ENCODE data around the gene IGSF21. TPM values are rescaled to one million over a fixed set of nuclear protein-coding genes. Genes with fewer than 3 reads are reported as not detected.

IGSF21 gene
- total and polyA plus RNA-seq, 2 of the 8 experiments (the other 6 are each of a cell fraction or from before 2014, with no cell fraction given): 22.5 to 28.5 TPM

DNA sequence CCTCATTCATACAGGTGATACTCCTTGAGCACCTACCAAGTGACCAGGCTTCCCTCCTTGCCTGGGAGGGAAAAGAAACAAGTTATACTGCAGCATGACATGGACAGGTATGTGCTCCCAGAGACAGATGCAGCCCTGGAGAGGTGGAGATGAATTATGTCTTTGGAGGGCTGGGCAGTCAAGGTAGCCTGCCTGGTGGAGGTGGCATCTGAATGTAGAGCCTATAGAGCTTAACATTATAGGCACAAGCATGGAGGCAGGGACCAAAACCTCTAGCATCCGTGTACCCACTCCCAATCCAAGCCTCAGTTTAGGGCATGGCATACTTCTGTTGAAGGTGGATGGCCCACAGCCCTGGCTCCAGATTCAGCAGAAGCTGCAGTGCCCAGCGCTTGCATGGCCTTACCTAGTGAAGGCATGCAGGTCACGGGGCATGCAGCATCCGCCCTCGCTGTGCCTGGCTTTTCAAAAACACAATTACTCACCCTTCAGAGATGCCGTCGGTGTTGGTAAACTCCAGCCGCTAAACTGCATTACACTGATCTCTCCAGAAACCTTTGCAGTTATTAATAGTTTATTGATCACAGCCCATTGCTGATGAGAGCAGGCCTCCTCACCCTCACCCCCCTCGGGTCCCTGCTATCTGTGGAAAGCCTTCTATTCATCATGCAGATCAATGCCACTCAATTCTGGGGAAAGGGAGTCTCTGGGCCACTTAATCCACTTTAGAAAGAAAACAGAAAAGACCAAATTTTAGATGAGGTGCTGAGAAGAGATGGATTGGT lies 222.1 kb downstream of the IGSF21 start:
- H3K14ac ChIP-seq (ENCODE audit: insufficient read length): no peak overlapping the region
- no peak overlapping the region for H4K91ac ChIP-seq (replicated peaks; ENCODE audit: insufficient read length, low read length)
- H2BK15ac ChIP-seq (ENCODE audit: low read length): no peak overlapping the region
- H2BK5ac ChIP-seq (ENCODE audit: low read depth, low read length): no peak overlapping the region
- no peak for FAIRE-seq
- no peak overlapping the region for H3K4ac ChIP-seq (replicated peaks; ENCODE audit: insufficient read length, low read depth, low read length)
- no peaks in the 10 kb centered on the region for H3K36me3 ChIP-seq (ENCODE audit: control insufficient read depth in 2 of 4, insufficient read depth in 4 of 4, low read length in 3 of 4)
- DNase-seq (ENCODE audit: low read depth in 1 of 2, low spot score in 2 of 2): no peak
- no peaks in the 10 kb centered on the region; a peak in 1 of 7 replicates for H3K27me3 ChIP-seq (replicated peaks in 1 of 4; ENCODE audit: control insufficient read depth in 3 of 4, extremely low read depth in 1 of 4, insufficient read depth in 3 of 4, low read length in 3 of 4)
- no peaks in the 10 kb centered on the region for H3K23me2 ChIP-seq (ENCODE audit: low read depth, low read length)
- no peak overlapping the region for H3K23ac ChIP-seq (ENCODE audit: insufficient read length)
- no peaks in the 10 kb centered on the region for H3K79me1 ChIP-seq (ENCODE audit: low read depth, low read length)
- WGBS, 2 experiments (ENCODE audit: extremely low coverage in 1 of 2, insufficient coverage in 1 of 2, insufficient read length in 1 of 2, insufficient replicate concordance in 2 of 2, low coverage in 1 of 2, low lambda C conversion rate in 2 of 2, missing lambda C conversion rate in 1 of 2): 91% methylated on average over 9 of the region's 9 CpGs; no CpG with 5 or more reads in 1 of the 2 experiments
- POLR2A ChIA-PET (ENCODE audit: partially characterized antibody): no interaction called here
- H2BK120ac ChIP-seq (replicated peaks; ENCODE audit: low read depth, low read length): no peak overlapping the region
- H3K4me1 ChIP-seq (replicated peaks in 1 of 4; ENCODE audit: control insufficient read depth in 3 of 4, insufficient read depth in 4 of 4, low read length in 3 of 4): peaks cover 0 to 10% (median 6%) of the 10 kb centered on the region in 4 experiments; a peak in 5 of 7 replicates
- CTCF ChIA-PET (ENCODE audit: partially characterized antibody): interaction anchor here (0.9 to 1.8 kb wide), 6 partner anchors 15 to 246 kb away, joined by 3 to 5 read pairs (median 4); no protein-coding TSS in a partner anchor
- no peak overlapping the region for H3K56ac ChIP-seq (replicated peaks; ENCODE audit: insufficient read length, low read depth, low read length)
- H3K9ac ChIP-seq (replicated peaks in 1 of 4; ENCODE audit: extremely low read depth in 1 of 4, low read depth in 3 of 4, low read length in 3 of 4): no peak overlapping the region
- TF ChIP-seq, protein P1, sequence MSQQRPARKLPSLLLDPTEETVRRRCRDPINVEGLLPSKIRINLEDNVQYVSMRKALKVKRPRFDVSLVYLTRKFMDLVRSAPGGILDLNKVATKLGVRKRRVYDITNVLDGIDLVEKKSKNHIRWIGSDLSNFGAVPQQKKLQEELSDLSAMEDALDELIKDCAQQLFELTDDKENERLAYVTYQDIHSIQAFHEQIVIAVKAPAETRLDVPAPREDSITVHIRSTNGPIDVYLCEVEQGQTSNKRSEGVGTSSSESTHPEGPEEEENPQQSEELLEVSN (IDR thresholded peaks at IDR 0.05): no peak
- no peak for TF ChIP-seq HDAC6 (IDR thresholded peaks at IDR 0.05; ENCODE audit: low read depth, low read length)
- TF ChIP-seq ZNF274 (IDR thresholded peaks at IDR 0.05; ENCODE audit: borderline replicate concordance, extremely low read depth, low read length): no peak
- no peak for TF ChIP-seq RFX5 (IDR thresholded peaks at IDR 0.05; ENCODE audit: borderline replicate concordance, low read depth, low read length)
- TF ChIP-seq CHD1 (IDR thresholded peaks at IDR 0.05; ENCODE audit: low read depth, low read length): no peak
- no peak for TF ChIP-seq CHD2 (IDR thresholded peaks at IDR 0.05; ENCODE audit: low read length)
- no peak for TF ChIP-seq CTBP2 (IDR thresholded peaks at IDR 0.05; ENCODE audit: borderline replicate concordance, insufficient read depth, insufficient read length, low read length)
- TF ChIP-seq CREB1 (IDR thresholded peaks at IDR 0.05): no peak
- TF ChIP-seq GTF2F1 (IDR thresholded peaks at IDR 0.05; ENCODE audit: borderline replicate concordance, low read depth, low read length): no peak
- no peak for TF ChIP-seq SP4 (IDR thresholded peaks at IDR 0.05; ENCODE audit: low read length)
- no peaks in the 10 kb centered on the region for H3K79me2 ChIP-seq (ENCODE audit: control insufficient read depth in 1 of 2, insufficient read depth in 2 of 2, low read length in 2 of 2)
- no peak overlapping the region for H2BK20ac ChIP-seq (ENCODE audit: low read length)
- 0 out of 2 replicates have a peak overlapping the region, but pooled peaks have one; percentile 24 for H3K18ac ChIP-seq (ENCODE audit: extremely low read depth, low read length)
- H3K4me2 ChIP-seq (ENCODE audit: insufficient read depth in 1 of 2, low read depth in 2 of 2, low read length in 2 of 2): no peak overlapping the region
- no peak overlapping the region for H3K27ac ChIP-seq (ENCODE audit: low read depth, low read length)
- no peak overlapping the region for H3K4me3 ChIP-seq (ENCODE audit: extremely low read depth in 1 of 4, insufficient read depth in 2 of 4, low read depth in 3 of 4, low read length in 4 of 4)
- no peaks in the 10 kb centered on the region for H3K9me3 ChIP-seq (ENCODE audit: insufficient read depth in 2 of 2, low read depth in 1 of 2, low read length in 1 of 2)
- H4K5ac ChIP-seq (ENCODE audit: insufficient read length, low read depth, low read length): no peak overlapping the region
- H4K8ac ChIP-seq (ENCODE audit: extremely low read depth, insufficient read depth, low read length): no peak overlapping the region
- no peaks in the 10 kb centered on the region for H4K20me1 ChIP-seq (replicated peaks in 1 of 2; ENCODE audit: control insufficient read depth in 1 of 2, insufficient read depth in 2 of 2, low read length in 2 of 2)
- 0 out of 2 replicates have a peak overlapping the region, but pooled peaks have one; percentile 56 for H2BK12ac ChIP-seq (ENCODE audit: low read depth, low read length)
- no peak overlapping the region for H2AFZ ChIP-seq (ENCODE audit: low read length)
- no peak overlapping the region for H2AK5ac ChIP-seq (ENCODE audit: low read depth, low read length)
